HepG2 (cell line): ENCODE data around the gene NAV2. TPM values are rescaled to one million over a fixed set of nuclear protein-coding genes. Genes with fewer than 3 reads are reported as not detected.
A peak's percentile ranks its signal among the peaks of the same experiment; 100 is the strongest.

Source experiments
- AHDC1 ChIP-seq: sonication (generic); formaldehyde crosslinking; IDR thresholded peaks from 2 replicates; pipeline ENCODE4 v1.5.1; 2020; ENCODE audit warnings: mild to moderate bottlenecking, missing genetic modification reagents, borderline replicate concordance
- ARNT ChIP-seq: fragments of 450-650 bp; IDR thresholded peaks from 2 replicates; pipeline ENCODE4 v1.6.1; 2017
- CEBPG ChIP-seq: IDR thresholded peaks from 2 replicates; pipeline ENCODE4 v1.6.1; 2016
- HNF4G ChIP-seq, 2 experiments: sonication (generic) in 1 of 2; formaldehyde crosslinking in 1 of 2; IDR thresholded peaks; 2 replicates each; pipeline versions ENCODE4 v1.4.0 to v1.6.1; 2011 to 2020; ENCODE audit warnings: borderline replicate concordance in 2 of 2, low read depth in 2 of 2, mild to moderate bottlenecking in 2 of 2, low read length in 1 of 2, missing genetic modification reagents in 1 of 2, moderate library complexity in 1 of 2
- NFE2L1 ChIP-seq: sonication (generic); formaldehyde crosslinking; IDR thresholded peaks from 2 replicates; pipeline ENCODE4 v1.4.0; 2020; ENCODE audit warnings: missing genetic modification reagents, mild to moderate bottlenecking, borderline replicate concordance
- NR0B2 ChIP-seq: sonication (generic); formaldehyde crosslinking; IDR thresholded peaks from 2 replicates; pipeline ENCODE4 v1.4.0; 2020; ENCODE audit warnings: mild to moderate bottlenecking, missing genetic modification reagents
- PHF20 ChIP-seq: sonication (generic); formaldehyde crosslinking; IDR thresholded peaks from 2 replicates; pipeline ENCODE4 v1.5.0; 2020; ENCODE audit warnings: mild to moderate bottlenecking, missing genetic modification reagents
- RARA ChIP-seq: IDR thresholded peaks from 2 replicates; pipeline ENCODE4 v1.6.1; 2016; ENCODE audit warnings: missing genetic modification reagents, missing compliant biosample characterization
- RBFOX2 ChIP-seq: fragments of 200-400 bp; formaldehyde crosslinking; IDR thresholded peaks from 2 replicates; pipeline ENCODE4 v1.6.1; 2017; ENCODE audit warnings: low read depth, mild to moderate bottlenecking, low read length
- TEAD3 ChIP-seq: optimal IDR thresholded peaks from 2 replicates; pipeline ENCODE3; 2016; ENCODE audit warnings: borderline replicate concordance
- ZNF292 ChIP-seq: sonication (generic); formaldehyde crosslinking; IDR thresholded peaks from 2 replicates; pipeline ENCODE4 v1.8.1; 2022; ENCODE audit warnings: mild to moderate bottlenecking, low read depth, missing genetic modification reagents, borderline replicate concordance
- ZNF543 ChIP-seq: sonication (generic); formaldehyde crosslinking; IDR thresholded peaks from 2 replicates; pipeline ENCODE4 v1.4.0; 2020; ENCODE audit warnings: mild to moderate bottlenecking, missing genetic modification reagents
- ZNF644 ChIP-seq: IDR thresholded peaks from 2 replicates; pipeline ENCODE4 v1.6.1; 2016; ENCODE audit warnings: low read depth
- ZNF687 ChIP-seq: sonication (generic); formaldehyde crosslinking; IDR thresholded peaks from 2 replicates; pipeline ENCODE4 v1.5.1; 2020; ENCODE audit warnings: mild to moderate bottlenecking, missing genetic modification reagents, moderate library complexity
- polyA plus RNA-seq, 8 experiments: library from polyadenylated mRNA; depleted of rRNA in 3 of 8; stranded (reverse) in 7 of 8; unstranded in 1 of 8; fragments of >200 nt; fragmentation: Illumina TruSeq in 4 of 8; extraction: Trizol in 4 of 8; gene quantifications; 2 replicates each; pipeline versions ENCODE4 v1.2.1 to v1.2.3, GENCODE V29; 2011 to 2016; ENCODE audit warnings: low read depth in 4 of 8, missing spikeins in 1 of 8, mixed read lengths in 1 of 8; ENCODE audit not compliant: insufficient read depth in 1 of 8
- total RNA-seq, 5 experiments: library from RNA; depleted of rRNA; stranded (reverse); fragments of >200 nt; fragmentation: Illumina TruSeq; extraction: Trizol; gene quantifications; 2 replicates each; pipeline ENCODE4 v1.2.3, GENCODE V29; 2016; ENCODE audit warnings: low read depth in 1 of 5

NAV2 gene
- total and polyA plus RNA-seq, 2 of the 13 experiments (the other 11 are each of a cell fraction or from before 2014, with no cell fraction given), result 9.3 to 34.6 TPM

GRCh38 chr11:20020716-20021115 lies 308.1 kb downstream of the NAV2 start (continued):
- TF ChIP-seq ZNF687 (no peak), RBFOX2 (no peak), RARA (peak; percentile 65; the same call in 1 of the 2 replicates), ARNT (no peak), HNF4G (IDR thresholded peaks at IDR 0.05; ENCODE audit: borderline replicate concordance, low read depth, low read length) (peak; percentile 25; the same call in 1 of the 2 replicates), HNF4G (CRISPR knock-in tag; IDR thresholded peaks at IDR 0.05; ENCODE audit: borderline replicate concordance, low read depth) (no peak), AHDC1 (no peak), ZNF644 (CRISPR knock-in tag) (no peak), ZNF543 (no peak), NR0B2 (no peak), TEAD3 (CRISPR knock-in tag) (peak; percentile 59), ZNF292 (0 out of 2 replicates have a peak, but pooled peaks have one; percentile 10), PHF20 (no peak), CEBPG (CRISPR knock-in tag) (no peak), NFE2L1 (CRISPR knock-in tag) (no peak)
